NCI-H446 (cell line): ENCODE measurements around the gene TCF23.
A peak's percentile ranks its signal among the peaks of the same experiment; 100 is the strongest.
"Not testable (repeated sequence)": the region's sequence is repeated elsewhere in the genome, so short reads cannot be mapped to it uniquely, and the experiment has no call there.

Experiments used
- DNase-seq, 2 experiments: peaks; one replicate each; lab custom pipeline; 2025; lab: John Stamatoyannopoulos, UW

Gene TCF23

GRCh38 chr2:27154488-27154887, 5.7 kb downstream of the TCF23 start:
- DNase-seq: no peak

- no peak for DNase-seq
Measured at GRCh38 chr2:27155069-27155520, 6.3 kb downstream of the TCF23 start.

GRCh38 chr2:27158468-27158867, 9.7 kb downstream of the TCF23 start:
- no peak for DNase-seq

GRCh38 chr2:27159271-27159670, 10.5 kb downstream of the TCF23 start:
- DNase-seq: no peak

GRCh38 chr2:27160191-27160590, 11.4 kb downstream of the TCF23 start:
- no peak for DNase-seq

GRCh38 chr2:27162151-27163121, 13.6 kb downstream of the TCF23 start:
- no peak for DNase-seq

GRCh38 chr2:27164960-27165763, 16.4 kb downstream of the TCF23 start:
- DNase-seq: no peak

GRCh38 chr2:27170581-27171337, 22.0 kb downstream of the TCF23 start:
- DNase-seq: no peak

GRCh38 chr2:27171351-27171848, 22.6 kb downstream of the TCF23 start:
- DNase-seq: no peak

- no peak for DNase-seq
Measured at GRCh38 chr2:27174638-27175037, 25.8 kb downstream of the TCF23 start.

- no peak for DNase-seq
Measured at GRCh38 chr2:27175330-27175729, 26.5 kb downstream of the TCF23 start.

GRCh38 chr2:27175781-27176180, 27.0 kb downstream of the TCF23 start:
- not testable (repeated sequence) for DNase-seq

- no peak for DNase-seq
Measured at GRCh38 chr2:27177441-27178351, 28.9 kb downstream of the TCF23 start.

- DNase-seq: no peak
Measured at GRCh38 chr2:27178469-27178868, 29.7 kb downstream of the TCF23 start.

- DNase-seq: no peak
Measured at GRCh38 chr2:27179344-27180000, 30.7 kb downstream of the TCF23 start.

GRCh38 chr2:27182346-27182745, 33.5 kb downstream of the TCF23 start:
- no peak for DNase-seq

GRCh38 chr2:27184115-27184514, 35.3 kb downstream of the TCF23 start:
- DNase-seq: no peak

GRCh38 chr2:27185331-27186026, 36.7 kb downstream of the TCF23 start:
- DNase-seq: peak in 1 of 2 experiments; percentile 43

- no peak for DNase-seq
Measured at GRCh38 chr2:27186613-27187345, 38.0 kb downstream of the TCF23 start.
